K562 (cell line): ENCODE results near the gene ERICH2. TPM values are rescaled to one million over a fixed set of nuclear protein-coding genes. Genes with fewer than 3 reads are reported as not detected.

Experiments
- BRD9 ChIP-seq: fragments of 450-650 bp; IDR thresholded peaks from 2 replicates; pipeline ENCODE4 v1.6.1; 2018; ENCODE audit warnings: low read depth; ENCODE audit not compliant: partially characterized antibody
- ELF2 ChIP-seq: fragments of 250-450 bp; sonication (Bioruptor Pico); IDR thresholded peaks from 2 replicates; pipeline ENCODE4 v1.5.0; 2021; ENCODE audit warnings: mild to moderate bottlenecking
- MTA2 ChIP-seq: fragments of 450-650 bp; IDR thresholded peaks from 2 replicates; pipeline ENCODE4 v1.6.1; 2016; ENCODE audit warnings: low read depth
- MTF1 ChIP-seq: fragments of 250-450 bp; sonication (Bioruptor Pico); IDR thresholded peaks from 2 replicates; pipeline ENCODE4 v1.9.0; 2021; ENCODE audit warnings: moderate library complexity, mild to moderate bottlenecking, inconsistent platforms, borderline replicate concordance
- NCOA4 ChIP-seq: fragments of 450-650 bp; IDR thresholded peaks from 2 replicates; pipeline ENCODE4 v1.6.1; 2018; ENCODE audit warnings: mild to moderate bottlenecking; ENCODE audit not compliant: partially characterized antibody
- RCOR1 ChIP-seq, 2 experiments: IDR thresholded peaks; 2 replicates each; pipeline ENCODE4 v1.6.1; 2012; ENCODE audit warnings: low read depth in 2 of 2, low read length in 2 of 2, borderline replicate concordance in 1 of 2, improper control_type of control experiment in 1 of 2
- TCF7L2 ChIP-seq: fragments of 150-350 bp; IDR thresholded peaks from 2 replicates; pipeline ENCODE4 v1.6.1; 2016; ENCODE audit warnings: low read depth, mild to moderate bottlenecking, low read length, moderate library complexity
- ZNF274 ChIP-seq: IDR thresholded peaks from 2 replicates; pipeline ENCODE4 v1.6.1; 2011; ENCODE audit warnings: low read depth, mild to moderate bottlenecking, low read length, moderate library complexity, borderline replicate concordance
- ZSCAN32 ChIP-seq: fragments of 450-650 bp; formaldehyde crosslinking; IDR thresholded peaks from 2 replicates; pipeline ENCODE4 v1.4.0; 2020; ENCODE audit warnings: mild to moderate bottlenecking, moderate library complexity
- polyA plus RNA-seq, 8 experiments: library from polyadenylated mRNA; depleted of rRNA in 4 of 8; stranded (reverse) in 5 of 8; unstranded in 3 of 8; fragments of >200 nt; fragmentation: Nextera tagmentation in 2 of 8; fragmentation: Illumina TruSeq in 1 of 8; extraction: Ambion mirVana in 2 of 8; extraction: Trizol in 1 of 8; gene quantifications; 2 replicates each; pipeline versions ENCODE4 v1.2.1 to v1.2.3, GENCODE V29; 2011 to 2014; ENCODE audit warnings: inconsistent platforms in 1 of 8, missing spikeins in 1 of 8
- total RNA-seq, 7 experiments: library from RNA; depleted of rRNA in 6 of 7; stranded (reverse); fragments of >200 nt in 6 of 7; fragmentation: Illumina TruSeq in 2 of 7; extraction: Trizol in 2 of 7; gene quantifications; 2 replicates each; pipeline versions ENCODE4 v1.2.1 to v1.2.3, GENCODE V29; 2011 to 2021; ENCODE audit warnings: low replicate concordance in 1 of 7
- TF ChIP-seq, protein P1 (sequence below): sonication (generic); formaldehyde crosslinking; IDR thresholded peaks from 2 replicates; pipeline ENCODE4 v1.8.0; 2023; ENCODE audit warnings: missing genetic modification reagents, mild to moderate bottlenecking, borderline replicate concordance
- TF ChIP-seq, protein P2 (sequence below): IDR thresholded peaks from 2 replicates; pipeline ENCODE4 v1.6.1; 2016; ENCODE audit warnings: missing genetic modification characterization, missing compliant biosample characterization
- TF ChIP-seq, protein P3 (sequence below): fragments of 450-650 bp; IDR thresholded peaks from 2 replicates; pipeline ENCODE4 v1.6.1; 2017; ENCODE audit warnings: mild to moderate bottlenecking, moderate library complexity

ERICH2 gene
- total and polyA plus RNA-seq, 9 of the 15 experiments (the other 6 are each of a cell fraction or from before 2014, with no cell fraction given), result 0.85 to 2.4 (median 1.6) TPM

DNA sequence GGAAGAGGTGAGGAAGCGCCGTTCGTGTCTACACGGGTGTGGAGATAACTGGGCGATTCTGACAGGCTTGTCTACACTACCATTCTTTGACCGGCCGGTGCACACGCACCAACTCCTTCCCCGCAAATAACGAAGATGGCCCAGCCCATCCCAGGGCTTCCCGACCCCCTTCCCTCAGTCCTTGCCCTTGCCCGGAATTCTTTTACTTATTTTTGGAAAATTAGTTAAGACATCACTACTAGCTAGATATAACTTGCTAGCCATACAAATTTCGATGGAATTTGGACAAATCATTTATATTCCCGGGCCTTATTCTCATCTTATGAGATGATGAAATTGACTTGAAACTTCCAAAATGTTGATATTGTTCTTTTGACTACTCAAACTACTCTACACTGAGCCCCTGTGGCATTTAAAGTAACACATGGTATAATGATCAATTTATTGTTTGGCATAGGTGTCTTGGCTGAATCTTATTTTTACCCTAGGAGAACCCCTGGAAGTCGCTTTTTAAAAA lies 1.3 kb downstream of the ERICH2 start (continued):
- TF ChIP-seq, protein P1, sequence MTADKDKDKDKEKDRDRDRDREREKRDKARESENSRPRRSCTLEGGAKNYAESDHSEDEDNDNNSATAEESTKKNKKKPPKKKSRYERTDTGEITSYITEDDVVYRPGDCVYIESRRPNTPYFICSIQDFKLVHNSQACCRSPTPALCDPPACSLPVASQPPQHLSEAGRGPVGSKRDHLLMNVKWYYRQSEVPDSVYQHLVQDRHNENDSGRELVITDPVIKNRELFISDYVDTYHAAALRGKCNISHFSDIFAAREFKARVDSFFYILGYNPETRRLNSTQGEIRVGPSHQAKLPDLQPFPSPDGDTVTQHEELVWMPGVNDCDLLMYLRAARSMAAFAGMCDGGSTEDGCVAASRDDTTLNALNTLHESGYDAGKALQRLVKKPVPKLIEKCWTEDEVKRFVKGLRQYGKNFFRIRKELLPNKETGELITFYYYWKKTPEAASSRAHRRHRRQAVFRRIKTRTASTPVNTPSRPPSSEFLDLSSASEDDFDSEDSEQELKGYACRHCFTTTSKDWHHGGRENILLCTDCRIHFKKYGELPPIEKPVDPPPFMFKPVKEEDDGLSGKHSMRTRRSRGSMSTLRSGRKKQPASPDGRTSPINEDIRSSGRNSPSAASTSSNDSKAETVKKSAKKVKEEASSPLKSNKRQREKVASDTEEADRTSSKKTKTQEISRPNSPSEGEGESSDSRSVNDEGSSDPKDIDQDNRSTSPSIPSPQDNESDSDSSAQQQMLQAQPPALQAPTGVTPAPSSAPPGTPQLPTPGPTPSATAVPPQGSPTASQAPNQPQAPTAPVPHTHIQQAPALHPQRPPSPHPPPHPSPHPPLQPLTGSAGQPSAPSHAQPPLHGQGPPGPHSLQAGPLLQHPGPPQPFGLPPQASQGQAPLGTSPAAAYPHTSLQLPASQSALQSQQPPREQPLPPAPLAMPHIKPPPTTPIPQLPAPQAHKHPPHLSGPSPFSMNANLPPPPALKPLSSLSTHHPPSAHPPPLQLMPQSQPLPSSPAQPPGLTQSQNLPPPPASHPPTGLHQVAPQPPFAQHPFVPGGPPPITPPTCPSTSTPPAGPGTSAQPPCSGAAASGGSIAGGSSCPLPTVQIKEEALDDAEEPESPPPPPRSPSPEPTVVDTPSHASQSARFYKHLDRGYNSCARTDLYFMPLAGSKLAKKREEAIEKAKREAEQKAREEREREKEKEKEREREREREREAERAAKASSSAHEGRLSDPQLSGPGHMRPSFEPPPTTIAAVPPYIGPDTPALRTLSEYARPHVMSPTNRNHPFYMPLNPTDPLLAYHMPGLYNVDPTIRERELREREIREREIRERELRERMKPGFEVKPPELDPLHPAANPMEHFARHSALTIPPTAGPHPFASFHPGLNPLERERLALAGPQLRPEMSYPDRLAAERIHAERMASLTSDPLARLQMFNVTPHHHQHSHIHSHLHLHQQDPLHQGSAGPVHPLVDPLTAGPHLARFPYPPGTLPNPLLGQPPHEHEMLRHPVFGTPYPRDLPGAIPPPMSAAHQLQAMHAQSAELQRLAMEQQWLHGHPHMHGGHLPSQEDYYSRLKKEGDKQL (CRISPR knock-in tag), result no peak; the same call in 1 of the 2 replicates
- TF ChIP-seq MTA2 (no peak), MTF1 (CRISPR knock-in tag) (0 out of 2 replicates have a peak, but pooled peaks have one; percentile 30), ZSCAN32 (no peak), BRD9 (peak; percentile 59), TCF7L2 (no peak), ELF2 (CRISPR knock-in tag) (no peak), ZNF274 (no peak), NCOA4 (no peak), RCOR1 (IDR thresholded peaks at IDR 0.05; ENCODE audit: borderline replicate concordance in 1 of 2, low read depth in 2 of 2, low read length in 2 of 2) (no peak; a peak in 1 of 4 replicates)
- TF ChIP-seq, protein P2, sequence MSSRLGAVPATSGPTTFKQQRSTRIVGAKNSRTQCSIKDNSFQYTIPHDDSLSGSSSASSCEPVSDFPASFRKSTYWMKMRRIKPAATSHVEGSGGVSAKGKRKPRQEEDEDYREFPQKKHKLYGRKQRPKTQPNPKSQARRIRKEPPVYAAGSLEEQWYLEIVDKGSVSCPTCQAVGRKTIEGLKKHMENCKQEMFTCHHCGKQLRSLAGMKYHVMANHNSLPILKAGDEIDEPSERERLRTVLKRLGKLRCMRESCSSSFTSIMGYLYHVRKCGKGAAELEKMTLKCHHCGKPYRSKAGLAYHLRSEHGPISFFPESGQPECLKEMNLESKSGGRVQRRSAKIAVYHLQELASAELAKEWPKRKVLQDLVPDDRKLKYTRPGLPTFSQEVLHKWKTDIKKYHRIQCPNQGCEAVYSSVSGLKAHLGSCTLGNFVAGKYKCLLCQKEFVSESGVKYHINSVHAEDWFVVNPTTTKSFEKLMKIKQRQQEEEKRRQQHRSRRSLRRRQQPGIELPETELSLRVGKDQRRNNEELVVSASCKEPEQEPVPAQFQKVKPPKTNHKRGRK (tag), result no peak
- TF ChIP-seq, protein P3, sequence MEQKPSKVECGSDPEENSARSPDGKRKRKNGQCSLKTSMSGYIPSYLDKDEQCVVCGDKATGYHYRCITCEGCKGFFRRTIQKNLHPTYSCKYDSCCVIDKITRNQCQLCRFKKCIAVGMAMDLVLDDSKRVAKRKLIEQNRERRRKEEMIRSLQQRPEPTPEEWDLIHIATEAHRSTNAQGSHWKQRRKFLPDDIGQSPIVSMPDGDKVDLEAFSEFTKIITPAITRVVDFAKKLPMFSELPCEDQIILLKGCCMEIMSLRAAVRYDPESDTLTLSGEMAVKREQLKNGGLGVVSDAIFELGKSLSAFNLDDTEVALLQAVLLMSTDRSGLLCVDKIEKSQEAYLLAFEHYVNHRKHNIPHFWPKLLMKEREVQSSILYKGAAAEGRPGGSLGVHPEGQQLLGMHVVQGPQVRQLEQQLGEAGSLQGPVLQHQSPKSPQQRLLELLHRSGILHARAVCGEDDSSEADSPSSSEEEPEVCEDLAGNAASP, result no peak
